GM23338 (cell line): ENCODE data around the gene ERP44. TPM values are rescaled to one million over a fixed set of nuclear protein-coding genes. Genes with fewer than 3 reads are reported as not detected.

Source experiments
- ATAC-seq: fragments of 200-7000 bp; cut with Tn5 transposase; 3 replicates; pipeline ENCODE4 v1.9.1; 2020
- DNase-seq: peaks from one replicate; pipeline ENCODE4 v3.0.0-alpha.2; 2015; ENCODE audit warnings: low spot score
- H2AFZ ChIP-seq: fragments of 200-600 bp; sonication (generic); 2 replicates; pipeline ENCODE4 v1.8.0; 2016; ENCODE audit warnings: antibody characterized with exemption, mild to moderate bottlenecking, moderate library complexity
- H3F3A ChIP-seq: fragments of 200-600 bp; sonication (generic); replicated peaks from 2 replicates; pipeline ENCODE4 v1.8.0; 2017; ENCODE audit warnings: antibody characterized with exemption, mixed run types, low read depth
- H3K27ac ChIP-seq: fragments of 200-600 bp; sonication (generic); 2 replicates; pipeline ENCODE4 v1.6.1; 2016; ENCODE audit warnings: low read depth
- H3K27me3 ChIP-seq: fragments of 200-600 bp; sonication (generic); 2 replicates; pipeline ENCODE4 v1.8.0; 2016; ENCODE audit warnings: mild to moderate bottlenecking, mixed run types, moderate library complexity; ENCODE audit not compliant: insufficient read depth
- H3K36me3 ChIP-seq: fragments of 200-600 bp; sonication (generic); 2 replicates; pipeline ENCODE4 v1.8.0; 2016; ENCODE audit warnings: mild to moderate bottlenecking; ENCODE audit not compliant: insufficient read depth
- H3K4me1 ChIP-seq: fragments of 200-600 bp; sonication (generic); 2 replicates; pipeline ENCODE4 v1.8.0; 2016; ENCODE audit warnings: mild to moderate bottlenecking, moderate library complexity; ENCODE audit not compliant: insufficient read depth
- H3K4me2 ChIP-seq: fragments of 200-600 bp; sonication (generic); 2 replicates; pipeline ENCODE4 v1.7.1; 2017; ENCODE audit warnings: mixed run types
- H3K4me3 ChIP-seq: fragments of 200-600 bp; sonication (generic); 2 replicates; pipeline ENCODE4 v1.6.1; 2016; ENCODE audit warnings: mixed run types
- H3K79me2 ChIP-seq: fragments of 200-600 bp; sonication (generic); replicated peaks from 2 replicates; pipeline ENCODE4 v1.8.0; 2017; ENCODE audit warnings: mild to moderate bottlenecking; ENCODE audit not compliant: insufficient read depth
- H3K9me2 ChIP-seq: fragments of 200-600 bp; sonication (generic); 2 replicates; pipeline ENCODE4 v1.8.0; 2017; ENCODE audit not compliant: insufficient read depth
- H4K20me1 ChIP-seq: fragments of 200-600 bp; sonication (generic); replicated peaks from 2 replicates; pipeline ENCODE4 v1.8.0; 2017; ENCODE audit warnings: mild to moderate bottlenecking; ENCODE audit not compliant: insufficient read depth
- H3K27ac Mint-ChIP-seq: 2 replicates; pipeline ENCODE4 v1.8.0; 2020; ENCODE audit warnings: inconsistent platforms, mild to moderate bottlenecking, moderate library complexity, mixed read lengths
- H3K27me3 Mint-ChIP-seq: 3 replicates; pipeline ENCODE4 v1.8.0; 2022; ENCODE audit warnings: low read depth, mild to moderate bottlenecking, moderate library complexity, mixed read lengths, inconsistent platforms; ENCODE audit not compliant: insufficient read depth, poor library complexity
- H3K36me3 Mint-ChIP-seq: 3 replicates; pipeline ENCODE4 v1.8.0; 2021; ENCODE audit warnings: low read depth, mild to moderate bottlenecking, inconsistent platforms, moderate library complexity, mixed read lengths
- H3K4me1 Mint-ChIP-seq: 3 replicates; pipeline ENCODE4 v1.8.0; 2020; ENCODE audit warnings: mild to moderate bottlenecking, inconsistent platforms, mixed read lengths
- H3K4me3 Mint-ChIP-seq: 3 replicates; pipeline ENCODE4 v1.8.0; 2021; ENCODE audit warnings: moderate library complexity, mild to moderate bottlenecking, inconsistent platforms, mixed read lengths
- H3K9me3 Mint-ChIP-seq: 3 replicates; pipeline ENCODE4 v1.8.0; 2020; ENCODE audit warnings: moderate library complexity, mild to moderate bottlenecking, inconsistent platforms, mixed read lengths
- CREB1 ChIP-seq: fragments of 250-450 bp; sonication (Bioruptor Pico); IDR thresholded peaks from 2 replicates; pipeline ENCODE4 v1.5.0; 2020; ENCODE audit warnings: low read depth, mild to moderate bottlenecking, moderate library complexity
- CTCF ChIP-seq, 2 experiments: fragments of 200-600 bp in 1 of 2; sonication (generic) in 1 of 2; conservative IDR thresholded peaks; 2 replicates each; pipeline versions ENCODE4 v1.5.1 to v1.6.1; 2016 to 2017; ENCODE audit warnings: antibody characterized with exemption in 2 of 2, low read depth in 2 of 2, mild to moderate bottlenecking in 2 of 2, moderate library complexity in 1 of 2
- ETS1 ChIP-seq: IDR thresholded peaks from 2 replicates; pipeline ENCODE4 v1.6.1; 2016; ENCODE audit warnings: antibody characterized with exemption
- EZH2 ChIP-seq: fragments of 200-600 bp; sonication (generic); IDR thresholded peaks from one replicate; pipeline ENCODE4 v1.8.0; 2017; ENCODE audit warnings: antibody characterized with exemption, mild to moderate bottlenecking, low read depth; ENCODE audit not compliant: unreplicated experiment
- JUNB ChIP-seq: IDR thresholded peaks from one replicate; pipeline ENCODE4 v1.6.1; 2016; ENCODE audit warnings: antibody characterized with exemption; ENCODE audit not compliant: unreplicated experiment
- NANOG ChIP-seq: IDR thresholded peaks from 2 replicates; pipeline ENCODE4 v1.6.1; 2016; ENCODE audit warnings: antibody characterized with exemption, borderline replicate concordance
- STAT1 ChIP-seq: IDR thresholded peaks from one replicate; pipeline ENCODE4 v1.6.1; 2016; ENCODE audit warnings: antibody characterized with exemption; ENCODE audit not compliant: unreplicated experiment
- ZNF114 ChIP-seq: fragments of 250-450 bp; sonication (Bioruptor Pico); IDR thresholded peaks from 2 replicates; pipeline ENCODE4 v1.5.0; 2020; ENCODE audit warnings: mild to moderate bottlenecking, moderate library complexity
- ZNF331 ChIP-seq: fragments of 250-450 bp; sonication (Bioruptor Pico); IDR thresholded peaks from 2 replicates; pipeline ENCODE4 v1.5.0; 2020; ENCODE audit warnings: low read depth, mild to moderate bottlenecking, moderate library complexity
- ZNF462 ChIP-seq: fragments of 250-450 bp; sonication (Bioruptor Pico); IDR thresholded peaks from 2 replicates; pipeline ENCODE4 v1.5.0; 2020; ENCODE audit warnings: mild to moderate bottlenecking, moderate library complexity
- polyA plus RNA-seq: library from polyadenylated mRNA; unstranded; fragments of >200 nt; fragmentation: Nextera tagmentation; extraction: Ambion mirVana; gene quantifications from 2 replicates; pipeline ENCODE4 v1.2.1, GENCODE V29; 2016
- total RNA-seq: library from RNA; depleted of rRNA; stranded (reverse); fragments of >200 nt; shearing (Covaris generic); gene quantifications from 2 replicates; pipeline ENCODE4 v1.2.3, GENCODE V29; 2014

Gene ERP44
- total and polyA plus RNA-seq, 2 experiments from 2014 or later: 13.0 to 24.1 TPM

GRCh38 chr9:99966716-99967115 lies 132.1 kb downstream of the ERP44 start:
- Histone ChIP-seq H3K27ac (no peak overlapping the region), H3K36me3 (no peaks in the 10 kb centered on the region), H4K20me1 (no peaks in the 10 kb centered on the region), H3K4me1 (peaks cover 3% of the 10 kb centered on the region; the same call in 1 of the 2 replicates), H3K79me2 (no peaks in the 10 kb centered on the region), H3K4me2 (no peak overlapping the region), H3K27me3 (no peaks in the 10 kb centered on the region), H3K4me3 (no peak overlapping the region), H3K9me2 (no peaks in the 10 kb centered on the region), H3F3A (no peaks in the 10 kb centered on the region), H2AFZ (no peak overlapping the region)
- TF ChIP-seq JUNB (no peak), CREB1 (CRISPR knock-in tag) (0 out of 2 replicates have a peak, but pooled peaks have one; percentile 37)
- DNase-seq: peak; percentile 76
- Mint-ChIP-seq H3K27ac (no peak overlapping the region; the same call in 1 of the 2 replicates), H3K4me1 (peaks cover 27% of the 10 kb centered on the region), H3K4me3 (no peak overlapping the region), H3K9me3 (no peaks in the 10 kb centered on the region), H3K36me3 (no peaks in the 10 kb centered on the region), H3K27me3 (no peaks in the 10 kb centered on the region)
- peak; percentile 95 for ATAC-seq

GRCh38 chr9:99966001-99966400 lies 132.8 kb downstream of the ERP44 start:
- Mint-ChIP-seq H3K27me3 (no peaks in the 10 kb centered on the region), H3K36me3 (no peaks in the 10 kb centered on the region), H3K27ac (no peak overlapping the region), H3K4me1 (peaks cover 27% of the 10 kb centered on the region), H3K4me3 (no peak overlapping the region), H3K9me3 (no peaks in the 10 kb centered on the region)
- Histone ChIP-seq H3K4me2 (no peak overlapping the region), H3F3A (no peaks in the 10 kb centered on the region), H3K27ac (peak overlapping the region; percentile 14; the same call in 1 of the 2 replicates), H2AFZ (no peak overlapping the region), H3K27me3 (no peaks in the 10 kb centered on the region), H3K4me3 (no peak overlapping the region), H3K9me2 (no peaks in the 10 kb centered on the region), H3K4me1 (peaks cover 3% of the 10 kb centered on the region; the same call in 1 of the 2 replicates), H3K36me3 (no peaks in the 10 kb centered on the region), H4K20me1 (no peaks in the 10 kb centered on the region), H3K79me2 (no peaks in the 10 kb centered on the region)
- DNase-seq: no peak
- ATAC-seq: peak; percentile 24; the same call in 2 of the 3 replicates
- TF ChIP-seq EZH2 (no peak), ZNF462 (no peak), ETS1 (no peak), CREB1 (CRISPR knock-in tag) (no peak), NANOG (no peak), ZNF114 (CRISPR knock-in tag) (no peak), JUNB (no peak), STAT1 (no peak), CTCF (conservative IDR thresholded peaks at IDR 0.05; ENCODE audit: low read depth in 2 of 2) (no peak), ZNF331 (no peak)
